HG03135 (cell line): ENCODE measurements around the gene ENPP3.
"Not testable (repeated sequence)": the region's sequence is repeated elsewhere in the genome, so short reads cannot be mapped to it uniquely, and the experiment has no call there.

ENCODE experiments used
- ATAC-seq: cut with Tn5 transposase; IDR thresholded peaks from one replicate; pipeline ENCODE4 v1.9.1; 2021; ENCODE audit warnings: mild to moderate bottlenecking, moderate library complexity; ENCODE audit not compliant: unreplicated experiment

Gene ENPP3

DNA sequence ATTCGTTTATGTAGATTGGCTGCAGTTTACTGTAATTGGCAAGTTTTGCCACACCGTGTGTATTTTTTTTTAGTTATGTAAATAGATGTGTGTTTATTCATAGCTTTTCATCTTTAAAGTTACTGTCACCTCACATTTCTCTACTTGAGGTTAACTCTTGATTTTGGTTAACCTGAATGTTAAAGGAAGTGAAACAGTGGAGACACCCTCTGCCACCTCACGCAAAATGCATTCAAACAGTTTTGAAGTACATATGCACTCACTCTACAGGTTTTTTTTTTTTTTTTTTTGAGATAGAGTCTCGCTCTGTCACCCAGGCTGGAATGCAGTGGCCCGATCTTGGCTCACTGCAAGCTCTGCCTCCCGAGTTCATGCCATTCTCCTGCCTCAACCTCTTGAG lies 46.4 kb downstream of the ENPP3 start:
- peak; percentile 67 for ATAC-seq

DNA sequence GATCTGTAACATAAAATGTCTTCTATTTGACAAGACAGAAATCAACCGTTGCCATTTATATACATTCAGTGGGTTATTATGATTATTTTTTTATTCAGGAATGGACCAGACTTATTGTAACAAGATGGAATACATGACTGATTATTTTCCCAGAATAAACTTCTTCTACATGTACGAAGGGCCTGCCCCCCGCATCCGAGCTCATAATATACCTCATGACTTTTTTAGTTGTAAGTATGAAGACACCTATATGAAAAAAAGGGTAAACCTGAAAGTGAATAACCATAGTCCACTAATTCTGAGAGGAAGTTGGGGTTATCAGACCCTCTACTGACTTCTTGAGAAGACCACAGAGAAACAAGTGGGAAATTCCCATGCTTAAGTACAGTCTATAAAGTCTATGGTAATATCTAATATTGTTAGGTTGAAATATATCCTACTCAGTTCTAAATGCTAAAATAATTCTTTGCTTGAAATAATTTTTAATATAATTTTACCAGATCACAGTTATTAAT lies 48.2 kb downstream of the ENPP3 start:
- ATAC-seq, result peak; percentile 56

DNA sequence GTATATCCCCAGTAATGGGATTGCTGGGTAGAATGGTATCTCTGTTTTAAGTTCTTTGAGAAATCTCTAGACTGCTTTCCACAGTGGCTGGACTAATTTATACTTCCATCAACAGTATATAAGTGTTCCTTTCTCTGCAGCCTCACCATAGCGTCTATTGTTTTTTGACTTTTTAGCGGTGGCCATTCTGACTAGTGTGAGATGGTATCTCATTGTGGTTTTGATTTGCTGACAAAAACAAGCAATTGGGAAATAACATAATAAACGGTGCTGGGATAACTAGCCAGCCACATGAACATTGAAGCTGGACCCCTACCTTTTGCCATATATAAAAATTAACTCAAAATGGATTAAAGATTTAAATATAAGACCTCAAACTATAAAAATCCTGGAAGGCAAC lies 49.9 kb downstream of the ENPP3 start:
- ATAC-seq, result no peak

DNA sequence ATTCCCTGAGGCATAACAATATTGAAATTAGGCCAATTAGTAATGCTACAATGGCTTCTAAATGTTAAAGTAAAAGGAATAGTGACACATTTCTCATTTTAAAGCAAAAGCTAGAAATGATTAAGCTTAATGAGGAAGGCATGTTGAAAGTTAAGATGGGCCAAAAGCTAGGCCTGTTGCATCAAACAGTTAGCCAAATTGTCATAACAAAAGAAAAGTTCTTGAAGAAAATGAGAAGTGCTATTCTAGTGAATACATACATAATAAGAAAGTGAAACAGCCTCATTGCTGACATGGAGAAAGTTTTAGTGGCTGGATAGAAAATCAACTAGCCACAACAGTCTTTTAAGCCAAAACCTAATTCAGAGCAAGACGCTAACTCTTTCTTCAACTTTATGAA lies 51.2 kb downstream of the ENPP3 start:
- peak; percentile 67 for ATAC-seq

DNA sequence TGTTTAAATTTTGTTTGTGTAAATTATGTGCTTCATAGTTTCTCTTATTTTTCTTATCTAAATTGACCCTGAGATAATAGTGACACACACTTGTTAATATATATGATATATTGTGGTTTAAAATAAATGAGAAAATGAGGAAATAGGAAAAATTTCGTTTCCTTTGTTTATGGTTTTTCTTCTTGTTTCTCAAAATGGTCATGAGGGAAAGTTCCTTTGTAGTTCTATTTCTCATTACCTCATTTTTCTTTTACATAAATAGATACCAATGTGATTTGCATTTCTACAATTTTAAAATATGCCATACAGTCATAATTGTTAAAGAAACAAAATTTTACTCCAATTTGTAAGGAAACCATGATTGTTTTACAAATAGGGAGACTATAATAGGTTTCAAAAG lies 54.9 kb downstream of the ENPP3 start:
- ATAC-seq, result no peak

DNA sequence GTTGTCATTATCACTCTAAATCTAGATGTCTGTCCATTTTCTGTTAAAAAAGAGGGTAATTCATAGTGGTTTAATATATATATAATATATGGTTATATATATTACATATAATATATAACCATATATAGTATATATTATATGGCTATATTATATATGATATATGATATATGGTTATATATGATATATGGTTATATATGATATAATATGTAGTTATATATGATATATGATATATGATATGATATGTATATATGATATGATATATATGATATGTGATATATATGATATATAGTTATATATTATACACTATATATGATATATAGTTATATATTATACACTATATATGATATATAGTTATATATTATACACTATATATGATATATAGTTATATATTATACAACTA lies 55.5 kb downstream of the ENPP3 start:
- no peak for ATAC-seq

DNA sequence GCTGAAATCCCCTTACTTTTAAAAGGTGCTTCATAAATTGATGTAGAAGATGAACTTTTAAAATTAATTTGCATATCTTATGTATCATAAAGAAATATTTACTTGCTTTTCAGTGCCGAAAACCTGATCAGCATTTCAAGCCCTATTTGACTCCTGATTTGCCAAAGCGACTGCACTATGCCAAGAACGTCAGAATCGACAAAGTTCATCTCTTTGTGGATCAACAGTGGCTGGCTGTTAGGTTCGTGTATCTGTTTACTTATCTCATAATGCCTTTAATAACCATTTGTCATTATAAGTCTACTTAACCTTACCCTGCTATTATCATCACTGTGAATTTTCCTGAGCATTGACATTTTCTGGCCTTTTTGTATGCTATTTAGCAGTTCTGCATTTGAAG lies 56.3 kb downstream of the ENPP3 start:
- no peak for ATAC-seq

DNA sequence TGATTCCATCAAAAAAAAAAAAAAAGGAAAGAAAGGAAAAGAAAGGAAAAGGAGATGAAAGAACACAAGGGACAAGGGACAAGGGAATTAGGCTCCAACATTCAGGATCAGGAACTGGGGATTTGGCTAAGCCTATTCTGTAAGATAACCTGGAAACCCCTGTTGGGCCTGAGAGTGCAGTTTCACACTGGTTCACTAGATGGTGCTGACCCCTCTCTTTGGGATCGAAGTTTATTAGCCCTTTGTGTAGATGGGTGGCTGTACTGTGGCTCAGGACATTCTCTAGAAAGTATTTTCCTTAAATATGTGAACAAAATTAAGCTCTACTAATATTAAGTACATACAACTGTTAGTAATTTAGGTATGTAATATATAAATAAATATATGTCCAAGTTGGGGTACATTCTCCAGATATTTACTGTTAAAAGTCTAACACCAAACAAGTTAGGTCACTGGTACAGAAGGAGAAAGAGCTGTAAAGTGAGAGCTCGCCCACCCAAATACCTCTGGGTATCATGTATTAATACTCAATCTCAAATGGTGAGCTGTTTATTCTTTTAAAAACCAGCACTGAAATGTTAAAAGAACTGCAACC lies 57.8 kb downstream of the ENPP3 start:
- peak; percentile 89 for ATAC-seq

DNA sequence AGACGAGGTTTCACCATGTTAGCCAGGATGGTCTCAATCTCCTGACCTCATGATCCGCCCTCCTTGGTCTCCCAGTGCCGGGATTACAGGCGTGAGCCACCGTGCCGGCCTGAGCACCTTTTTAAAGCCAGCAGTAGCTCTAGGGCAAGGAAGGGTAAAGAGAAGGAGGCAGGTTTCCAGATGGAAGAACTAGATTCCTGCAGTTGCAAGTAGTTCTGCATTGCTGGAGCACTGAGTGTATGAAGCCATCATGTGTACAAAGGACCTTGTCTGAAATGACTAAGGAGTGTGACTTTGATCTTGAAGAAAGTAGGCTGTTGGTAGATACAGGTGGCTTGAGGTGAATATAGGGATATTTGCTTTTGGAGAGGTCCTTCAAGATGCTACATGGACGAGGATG lies 59.9 kb downstream of the ENPP3 start:
- ATAC-seq, result no peak

DNA sequence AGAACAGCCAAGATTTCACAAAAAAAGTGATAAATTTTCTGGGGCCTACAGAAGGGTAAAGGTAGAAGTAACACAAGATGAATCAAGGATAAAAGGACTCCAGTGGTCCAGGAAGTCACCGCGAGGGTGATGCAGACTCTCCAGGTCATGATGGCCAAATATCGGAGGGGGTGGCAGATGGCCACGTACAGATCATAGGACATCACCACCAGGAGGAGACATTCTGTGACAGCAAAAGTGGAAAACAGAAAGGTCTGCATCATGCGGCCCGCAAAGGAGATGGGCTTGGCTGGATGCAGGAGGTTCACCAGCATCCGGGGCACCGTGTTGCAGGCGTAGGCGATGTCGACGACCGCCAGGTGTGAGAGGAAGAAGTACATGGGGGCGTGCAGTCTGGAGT lies 63.7 kb downstream of the ENPP3 start:
- ATAC-seq, result not testable (repeated sequence)

DNA sequence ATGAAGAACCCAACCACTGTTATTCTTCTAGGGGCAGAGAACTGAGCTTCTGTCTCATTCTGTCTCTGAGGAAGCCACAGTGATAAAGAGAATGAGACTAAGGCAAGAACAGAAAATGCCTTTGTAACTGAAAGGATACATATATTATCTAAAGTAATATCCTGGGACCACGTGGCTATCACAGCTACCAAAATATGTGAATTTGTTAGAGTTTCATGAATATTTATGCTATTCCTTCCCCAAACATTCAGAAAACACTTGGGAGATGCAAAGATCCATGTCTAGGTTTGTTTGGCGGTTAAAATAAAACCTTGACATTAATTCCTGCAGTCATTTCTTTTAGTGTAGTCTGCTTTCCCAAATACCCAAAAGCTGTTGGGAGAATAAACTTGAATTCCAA lies 66.8 kb downstream of the ENPP3 start:
- ATAC-seq, result not testable (repeated sequence)

DNA sequence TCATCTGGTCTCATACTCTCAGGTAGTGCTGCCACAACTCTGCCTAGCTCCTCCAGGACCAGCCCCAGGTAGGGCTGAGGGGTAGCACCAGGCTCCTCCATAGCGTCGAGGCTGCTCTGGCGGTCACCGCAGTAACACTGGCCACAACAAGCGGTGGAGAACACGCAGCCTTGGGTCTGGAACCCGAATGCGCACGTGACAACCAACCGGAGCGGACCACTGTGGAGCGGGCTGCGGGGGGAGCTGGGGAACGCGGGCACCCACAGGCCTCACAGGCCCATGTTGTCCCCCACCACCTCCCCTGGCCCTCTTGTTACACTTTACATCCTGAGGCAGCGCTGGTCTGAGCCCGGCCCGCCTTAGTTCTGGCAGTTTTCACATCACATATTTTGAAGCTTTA lies 73.8 kb downstream of the ENPP3 start, which contains the start of gene CTAGE9:
Gene CTAGE9, minus strand, starts transcription at position 101 of the 400 bp plus-strand sequence. Its CDS starts 0 bp downstream, at position 101.
- ATAC-seq, result not testable (repeated sequence)

DNA sequence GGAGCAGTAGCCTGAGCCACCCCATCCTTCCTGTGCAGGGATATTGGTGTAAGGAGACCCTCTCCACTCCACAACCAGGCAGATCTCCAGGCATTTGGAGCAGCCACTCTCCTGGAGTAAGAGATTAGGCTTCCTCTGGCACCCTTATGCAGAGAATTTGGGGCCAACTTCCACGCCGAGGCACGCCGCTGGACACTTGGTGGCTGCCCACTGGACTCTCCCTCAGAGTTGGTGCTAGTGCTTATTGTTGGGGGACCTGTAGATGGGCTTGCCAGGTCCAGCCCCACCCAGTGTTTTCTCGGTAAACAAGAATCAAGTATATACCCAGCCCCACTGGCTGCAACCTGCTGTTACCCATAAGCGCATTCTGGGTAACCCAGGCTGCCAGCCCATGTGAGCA lies 78.5 kb downstream of the ENPP3 start:
- not testable (repeated sequence) for ATAC-seq

DNA sequence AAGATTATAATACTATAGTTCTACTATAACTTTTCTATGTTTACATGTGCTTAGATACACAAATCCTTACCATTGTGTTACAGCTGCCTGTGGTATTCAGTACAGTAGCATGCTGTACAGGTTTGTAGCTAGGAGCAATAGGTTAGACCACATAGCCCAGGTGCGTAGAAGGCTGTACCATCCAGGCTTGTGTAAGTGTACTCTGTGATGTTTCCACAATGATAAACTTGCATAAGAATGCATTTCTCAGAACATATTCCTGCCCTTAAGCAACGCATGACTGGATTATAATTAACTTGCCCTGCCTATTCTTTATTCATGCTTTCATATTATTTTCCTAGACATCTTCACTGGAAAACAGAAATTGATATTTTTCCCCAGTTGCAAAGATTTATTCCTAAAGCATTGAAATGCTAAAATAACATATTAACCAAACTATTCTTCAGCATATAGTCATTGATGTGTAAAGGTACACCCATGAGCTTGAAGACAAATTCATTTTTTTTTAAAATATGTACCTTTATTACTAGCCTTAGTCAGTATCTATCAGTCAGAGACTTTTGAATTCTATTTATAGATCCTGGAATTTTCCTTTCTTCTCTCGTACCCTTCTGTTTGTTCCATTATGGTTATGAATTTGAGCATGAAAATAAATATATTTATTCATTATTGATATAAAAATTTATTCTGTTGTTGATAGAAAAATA lies 80.9 kb downstream of the ENPP3 start:
- no peak for ATAC-seq

DNA sequence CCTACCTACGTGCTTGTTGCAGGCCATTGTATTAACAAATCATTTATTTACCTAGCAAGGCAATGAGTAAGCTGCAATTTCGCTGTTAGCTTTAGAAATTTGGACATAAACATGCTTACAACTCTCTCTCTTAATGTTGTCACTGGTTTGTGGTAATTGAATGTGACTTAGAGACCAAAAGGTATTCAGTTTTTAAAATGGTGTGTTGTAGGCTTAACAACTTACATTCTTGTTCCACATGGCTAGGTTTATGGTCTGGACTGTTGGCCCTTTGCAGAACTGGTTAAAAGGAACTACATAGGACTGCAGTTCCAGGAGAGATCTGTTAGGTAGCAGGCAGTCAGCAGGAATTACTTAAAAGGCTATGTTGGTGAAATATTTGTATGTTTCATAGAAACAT lies 84.1 kb downstream of the ENPP3 start:
- ATAC-seq, result no peak

DNA sequence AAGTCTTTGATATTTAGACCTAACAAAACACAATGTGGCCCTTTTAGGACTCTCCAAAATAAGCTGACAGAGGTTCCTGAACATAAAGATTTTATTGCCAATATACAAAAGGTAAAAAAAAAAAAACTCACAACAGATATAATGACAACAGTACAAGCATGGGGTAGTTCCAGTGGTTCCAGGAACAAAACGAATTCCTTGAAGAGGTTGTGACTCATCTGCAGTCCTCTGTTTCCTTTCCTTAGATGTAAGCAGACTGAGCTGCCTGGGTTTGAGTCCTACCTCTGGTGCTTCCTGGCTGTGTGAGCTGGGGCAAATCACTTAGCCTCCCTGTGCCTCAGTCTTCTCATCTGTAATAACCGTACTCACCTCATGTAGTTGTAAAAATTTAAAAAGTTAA lies 87.0 kb downstream of the ENPP3 start:
- no peak for ATAC-seq

DNA sequence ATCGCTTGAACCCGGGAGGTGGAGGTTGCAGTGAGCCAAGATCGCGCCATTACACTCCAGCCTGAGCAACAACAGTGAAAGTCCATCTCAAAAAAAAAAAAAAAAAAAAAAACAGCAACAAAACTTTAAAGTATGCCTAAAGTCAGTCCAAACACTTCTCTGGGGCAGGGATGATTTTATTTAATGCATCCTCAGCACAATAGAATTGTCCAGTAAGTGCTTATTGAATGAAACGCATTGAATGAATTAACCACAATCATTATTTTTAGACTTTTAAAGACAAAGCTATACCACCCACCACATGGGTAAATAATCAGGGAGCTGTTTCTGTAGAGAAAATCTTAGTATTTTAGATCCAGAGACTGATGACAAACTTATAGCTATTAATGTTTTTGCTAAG lies 90.4 kb downstream of the ENPP3 start:
- ATAC-seq, result no peak

DNA sequence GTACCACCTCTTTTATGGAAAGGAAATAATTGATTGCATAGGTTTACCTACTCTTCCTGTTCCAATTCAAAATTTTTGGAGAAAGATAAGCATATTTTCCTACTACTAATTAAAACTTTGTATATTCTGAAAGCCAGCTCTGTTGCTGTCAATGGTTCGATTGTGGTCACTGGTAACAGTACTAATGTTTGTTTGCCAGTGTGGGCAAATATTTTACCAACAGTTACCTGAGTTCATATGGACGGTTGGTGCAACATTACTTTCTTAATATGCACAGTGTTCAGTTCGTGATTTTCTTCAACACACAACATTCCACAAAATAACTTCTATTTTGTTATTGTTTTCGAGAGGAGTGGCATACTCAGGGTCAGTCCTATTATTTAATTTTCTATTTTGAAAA lies 90.8 kb downstream of the ENPP3 start:
- ATAC-seq, result no peak

DNA sequence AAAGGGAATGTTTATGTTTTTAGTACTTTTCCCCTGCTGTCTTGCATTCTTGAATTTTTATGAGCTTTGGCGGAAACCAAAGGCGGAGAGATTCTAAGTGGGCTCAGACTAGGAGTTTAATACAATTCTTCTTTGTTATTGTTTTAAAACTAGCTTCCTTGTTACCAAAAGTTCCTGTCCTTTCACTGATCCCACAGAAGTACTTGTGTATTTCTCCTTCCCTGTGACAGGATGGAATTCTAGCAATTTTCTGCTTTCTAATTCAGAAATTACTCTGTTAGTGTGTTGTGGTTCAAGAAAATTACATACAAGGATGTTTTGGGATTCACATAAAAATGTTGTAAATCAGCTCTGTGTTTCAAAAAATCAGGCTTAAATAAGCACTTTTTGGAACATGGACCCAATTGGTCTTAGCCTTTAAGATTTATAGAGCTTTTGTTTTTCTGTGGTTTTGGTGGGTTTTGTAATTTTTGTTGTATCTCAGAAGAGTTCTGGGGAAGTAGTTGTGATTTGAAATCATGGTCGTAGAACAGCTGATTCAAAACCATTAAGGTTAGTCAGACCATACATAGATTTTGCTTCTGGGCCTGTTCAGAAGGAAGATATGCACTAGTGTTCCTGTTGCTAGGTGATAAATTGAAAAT lies 91.3 kb downstream of the ENPP3 start:
- no peak for ATAC-seq

DNA sequence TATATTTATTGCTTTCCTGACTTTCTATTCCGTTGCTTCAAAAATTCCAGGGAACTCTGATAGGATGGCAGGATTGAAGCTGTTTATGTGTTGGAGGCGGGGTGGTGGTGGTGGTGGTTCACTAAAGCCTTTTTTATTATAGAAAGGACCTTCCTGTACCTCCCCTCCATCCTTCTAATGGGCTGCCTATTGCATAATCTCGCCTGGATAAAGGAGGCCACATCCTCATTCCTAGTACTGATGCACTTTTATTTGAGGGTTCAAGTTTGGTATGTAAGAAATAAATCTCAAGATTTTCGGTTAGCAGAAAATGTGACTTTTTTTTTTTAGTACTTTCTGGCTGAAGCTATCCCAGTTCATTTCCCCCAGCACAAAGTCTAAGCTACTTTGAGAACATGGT lies 92.4 kb downstream of the ENPP3 start:
- no peak for ATAC-seq

DNA sequence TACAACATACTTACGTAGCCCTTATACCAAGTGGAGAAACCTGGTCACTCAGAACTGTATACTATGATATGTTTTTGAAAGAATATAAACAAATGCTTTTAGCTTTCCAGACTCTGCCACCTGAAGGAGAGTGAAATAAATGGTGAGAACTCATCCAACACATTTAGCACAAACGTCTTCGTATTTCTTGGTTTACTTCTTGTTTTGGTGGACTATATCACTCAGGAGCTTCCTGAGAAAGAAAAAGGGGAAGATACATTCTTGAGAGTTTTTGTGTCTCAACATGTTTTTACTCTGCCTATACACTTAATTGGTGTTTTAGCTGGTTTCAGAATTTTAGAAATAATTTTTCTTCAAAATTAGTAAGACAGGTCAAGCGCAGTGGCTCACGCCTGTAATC lies 93.2 kb downstream of the ENPP3 start:
- ATAC-seq, result no peak

DNA sequence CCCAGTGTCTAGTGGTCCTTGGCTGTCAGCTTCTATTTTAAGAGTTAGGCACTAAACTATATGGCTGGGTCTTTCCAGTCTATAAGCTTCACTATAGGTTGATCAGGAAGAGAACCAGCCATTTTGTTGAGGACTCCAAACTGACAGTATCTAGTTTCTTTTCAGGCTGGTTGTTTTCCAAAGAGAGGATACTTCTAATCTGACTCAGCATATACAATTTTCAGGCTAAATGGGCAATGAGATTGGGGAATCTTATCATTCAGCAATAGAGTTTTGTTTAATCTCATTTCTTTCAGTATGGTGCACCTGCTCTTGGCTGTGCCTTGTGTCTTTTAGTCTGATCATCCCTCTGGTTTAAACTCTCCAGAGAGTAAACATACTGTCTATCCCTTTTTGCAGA lies 94.1 kb downstream of the ENPP3 start:
- no peak for ATAC-seq
